HG02852 (cell line): ENCODE data around the gene CHN2.

ENCODE experiments used
- ATAC-seq: cut with Tn5 transposase; IDR thresholded peaks from one replicate; pipeline ENCODE4 v1.9.1; 2021; ENCODE audit warnings: mild to moderate bottlenecking, moderate library complexity; ENCODE audit not compliant: unreplicated experiment

The CHN2 gene

GRCh38 chr7:29457141-29457561 lies 262.6 kb downstream of the CHN2 start:
- no peak for ATAC-seq

GRCh38 chr7:29457565-29458011 lies 263.0 kb downstream of the CHN2 start:
- ATAC-seq, result no peak

GRCh38 chr7:29458933-29459332 lies 264.4 kb downstream of the CHN2 start:
- no peak for ATAC-seq

GRCh38 chr7:29459589-29459988 lies 265.0 kb downstream of the CHN2 start:
- ATAC-seq, result no peak

GRCh38 chr7:29461996-29462395 lies 267.4 kb downstream of the CHN2 start:
- no peak for ATAC-seq

- ATAC-seq, result no peak
Measured at GRCh38 chr7:29463504-29464158, 269.1 kb downstream of the CHN2 start.

GRCh38 chr7:29464753-29465152 lies 270.2 kb downstream of the CHN2 start:
- no peak for ATAC-seq

GRCh38 chr7:29467193-29467926 lies 272.8 kb downstream of the CHN2 start:
- ATAC-seq, result no peak

- ATAC-seq, result no peak
Measured at GRCh38 chr7:29468196-29468595, 273.6 kb downstream of the CHN2 start.

GRCh38 chr7:29469281-29469680 lies 274.7 kb downstream of the CHN2 start:
- no peak for ATAC-seq

GRCh38 chr7:29469976-29470557 lies 275.5 kb downstream of the CHN2 start:
- ATAC-seq, result no peak

GRCh38 chr7:29471444-29472138 lies 277.0 kb downstream of the CHN2 start:
- ATAC-seq, result no peak

GRCh38 chr7:29476916-29477315 lies 282.3 kb downstream of the CHN2 start:
- no peak for ATAC-seq

GRCh38 chr7:29478226-29478625 lies 283.7 kb downstream of the CHN2 start:
- no peak for ATAC-seq

- no peak for ATAC-seq
Measured at GRCh38 chr7:29478687-29479240, 284.2 kb downstream of the CHN2 start.

- no peak for ATAC-seq
Measured at GRCh38 chr7:29479301-29480200, 285.0 kb downstream of the CHN2 start.

GRCh38 chr7:29480451-29480850 lies 285.9 kb downstream of the CHN2 start:
- no peak for ATAC-seq

- no peak for ATAC-seq
Measured at GRCh38 chr7:29480934-29481651, 286.5 kb downstream of the CHN2 start.

GRCh38 chr7:29482056-29482455 lies 287.5 kb downstream of the CHN2 start:
- ATAC-seq, result no peak
